SK-N-SH (cell line): ENCODE data around the gene VAMP5. TPM values are rescaled to one million over a fixed set of nuclear protein-coding genes. Genes with fewer than 3 reads are reported as not detected.
"Not testable (repeated sequence)": the region's sequence is repeated elsewhere in the genome, so short reads cannot be mapped to it uniquely, and the experiment has no call there.

Experiments
- CTCF ChIA-PET: fragments of 300-600, 350-600 bp; formaldehyde crosslinking; extraction: SDS; loops from one replicate; lab custom pipeline; 2021; lab: Yijun Ruan, JAX
- POLR2A ChIA-PET: fragments of 350-600 bp; sonication (Branson Sonifier 250); formaldehyde crosslinking; extraction: SDS; loops from one replicate; lab custom pipeline; 2020; ENCODE audit warnings: antibody characterized with exemption, inconsistent platforms; lab: Yijun Ruan, JAX
- DNase-seq: peaks from one replicate; pipeline ENCODE4 v3.0.0; 2012
- H2AFZ ChIP-seq: fragments of 200-600 bp; sonication (generic); 2 replicates; pipeline ENCODE4 v1.8.1; 2016; ENCODE audit warnings: antibody characterized with exemption, mild to moderate bottlenecking, low read depth
- H3F3A ChIP-seq: fragments of 200-600 bp; sonication (generic); replicated peaks from 2 replicates; pipeline ENCODE3; 2016; ENCODE audit warnings: antibody characterized with exemption, mild to moderate bottlenecking; ENCODE audit not compliant: insufficient read depth
- H3K27ac ChIP-seq, 2 experiments: fragments of 200-500 bp in 1 of 2; fragments of 200-600 bp in 1 of 2; sonication (Bioruptor generic) in 1 of 2; sonication (generic), shearing (Covaris generic) in 1 of 2; 2 replicates each; pipeline versions ENCODE4 v1.5.1 to v1.6.1; 2014 to 2016; ENCODE audit warnings: low read depth in 2 of 2, inconsistent platforms in 1 of 2, low read length in 1 of 2, mild to moderate bottlenecking in 1 of 2, mixed read lengths in 1 of 2
- H3K27me3 ChIP-seq: fragments of 200-600 bp; sonication (generic), shearing (Covaris generic); 2 replicates; pipeline ENCODE4 v1.6.1; 2016; ENCODE audit warnings: mixed run types; ENCODE audit not compliant: insufficient read depth
- H3K36me3 ChIP-seq, 2 experiments: fragments of 200-500 bp in 1 of 2; fragments of 200-600 bp in 1 of 2; sonication (Bioruptor generic) in 1 of 2; sonication (generic) in 1 of 2; replicated peaks in 1 of 2; 2 replicates each; pipeline versions ENCODE3 to v1.5.1; 2014 to 2016; ENCODE audit warnings: low read length in 1 of 2, mild to moderate bottlenecking in 1 of 2; ENCODE audit not compliant: insufficient read depth in 2 of 2, control insufficient read depth in 1 of 2
- H3K4me1 ChIP-seq, 2 experiments: fragments of 200-500 bp in 1 of 2; fragments of 200-600 bp in 1 of 2; sonication (Bioruptor generic) in 1 of 2; sonication (generic), shearing (Covaris generic) in 1 of 2; 2 replicates each; pipeline versions ENCODE4 v1.5.1 to v1.6.1; 2014 to 2016; ENCODE audit warnings: low read depth in 1 of 2, low read length in 1 of 2, mixed run types in 1 of 2; ENCODE audit not compliant: insufficient read depth in 2 of 2, control insufficient read depth in 1 of 2
- H3K4me2 ChIP-seq: fragments of 200-600 bp; sonication (generic), shearing (Covaris generic); 2 replicates; pipeline ENCODE4 v1.6.1; 2017; ENCODE audit warnings: mixed run types
- H3K4me3 ChIP-seq, 2 experiments: fragments of 200-500 bp in 1 of 2; fragments of 200-600 bp in 1 of 2; sonication (Bioruptor generic) in 1 of 2; sonication (generic), shearing (Covaris generic) in 1 of 2; 2 replicates each; pipeline versions ENCODE4 v1.5.1 to v1.8.1; 2014 to 2016; ENCODE audit warnings: low read depth in 2 of 2, inconsistent platforms in 1 of 2, low read length in 1 of 2, mild to moderate bottlenecking in 1 of 2, mixed read lengths in 1 of 2, moderate library complexity in 1 of 2
- H3K79me2 ChIP-seq: fragments of 200-600 bp; sonication (generic); 2 replicates; pipeline ENCODE4 v1.8.1; 2017; ENCODE audit warnings: mild to moderate bottlenecking; ENCODE audit not compliant: insufficient read depth
- H3K9ac ChIP-seq: fragments of 200-600 bp; sonication (generic); 2 replicates; pipeline ENCODE4 v1.6.1; 2017; ENCODE audit warnings: mixed run types
- H3K9me2 ChIP-seq: fragments of 200-600 bp; sonication (generic); 2 replicates; pipeline ENCODE4 v1.6.1; 2017; ENCODE audit warnings: mixed run types
- H3K9me3 ChIP-seq: fragments of 200-600 bp; sonication (generic); 2 replicates; pipeline ENCODE4 v1.6.1; 2017; ENCODE audit warnings: mixed run types, mild to moderate bottlenecking, moderate library complexity
- H4K20me1 ChIP-seq: fragments of 200-600 bp; sonication (generic); 2 replicates; pipeline ENCODE4 v1.6.1; 2017; ENCODE audit warnings: mild to moderate bottlenecking, mixed run types; ENCODE audit not compliant: insufficient read depth
- CTCF ChIP-seq: fragments of 200-600 bp; sonication (generic); IDR thresholded peaks from 2 replicates; pipeline ENCODE4 v1.6.1; 2017; ENCODE audit warnings: antibody characterized with exemption, mild to moderate bottlenecking, moderate library complexity
- ELF1 ChIP-seq: IDR thresholded peaks from 2 replicates; pipeline ENCODE4 v1.4.0; 2012
- EP300 ChIP-seq, 2 experiments: IDR thresholded peaks; 2 replicates each; pipeline versions ENCODE4 v1.4.0 to v1.6.1; 2012; ENCODE audit warnings: borderline replicate concordance in 1 of 2, low read depth in 1 of 2, low read length in 1 of 2
- FOSL2 ChIP-seq: IDR thresholded peaks from 2 replicates; pipeline ENCODE4 v1.4.0; 2012; ENCODE audit warnings: low read depth, mild to moderate bottlenecking, moderate library complexity, borderline replicate concordance
- FOXJ3 ChIP-seq: sonication (generic); formaldehyde crosslinking; IDR thresholded peaks from 2 replicates; pipeline ENCODE4 v1.5.1; 2020; ENCODE audit warnings: mild to moderate bottlenecking, missing genetic modification reagents
- GABPA ChIP-seq: IDR thresholded peaks from 2 replicates; pipeline ENCODE4 v1.4.0; 2012; ENCODE audit warnings: low read depth, mild to moderate bottlenecking
- JUND ChIP-seq: IDR thresholded peaks from 2 replicates; pipeline ENCODE4 v1.4.0; 2012
- MAX ChIP-seq: IDR thresholded peaks from 2 replicates; pipeline ENCODE4 v1.4.0; 2012; ENCODE audit warnings: low read depth
- MXI1 ChIP-seq: IDR thresholded peaks from 2 replicates; pipeline ENCODE4 v1.6.1; 2012; ENCODE audit warnings: mild to moderate bottlenecking, low read depth, low read length, improper control_type of control experiment
- NRF1 ChIP-seq: IDR thresholded peaks from 2 replicates; pipeline ENCODE4 v1.6.1; 2012; ENCODE audit warnings: low read depth, mild to moderate bottlenecking, low read length
- RAD21 ChIP-seq: IDR thresholded peaks from 2 replicates; pipeline ENCODE4 v1.6.1; 2012; ENCODE audit warnings: mild to moderate bottlenecking, low read length
- RCOR1 ChIP-seq: fragments of 150-350 bp; IDR thresholded peaks from 2 replicates; pipeline ENCODE4 v1.6.1; 2017; ENCODE audit warnings: antibody characterized with exemption, low read length
- RXRA ChIP-seq: IDR thresholded peaks from 2 replicates; pipeline ENCODE4 v1.4.0; 2012; ENCODE audit warnings: low read depth, mild to moderate bottlenecking, borderline replicate concordance
- SIN3A ChIP-seq: IDR thresholded peaks from 2 replicates; pipeline ENCODE4 v1.6.1; 2012; ENCODE audit warnings: low read depth, mild to moderate bottlenecking, low read length, moderate library complexity, borderline replicate concordance
- TAF1 ChIP-seq: IDR thresholded peaks from 2 replicates; pipeline ENCODE4 v1.6.1; 2012; ENCODE audit warnings: low read depth, mild to moderate bottlenecking, low read length, moderate library complexity, borderline replicate concordance
- TCF12 ChIP-seq: IDR thresholded peaks from 2 replicates; pipeline ENCODE4 v1.4.0; 2012
- TEAD4 ChIP-seq: IDR thresholded peaks from 2 replicates; pipeline ENCODE4 v1.4.0; 2012; ENCODE audit warnings: mild to moderate bottlenecking, borderline replicate concordance; ENCODE audit not compliant: insufficient read depth
- USF1 ChIP-seq: IDR thresholded peaks from 2 replicates; pipeline ENCODE4 v1.4.0; 2012; ENCODE audit warnings: low read depth, borderline replicate concordance
- YY1 ChIP-seq: IDR thresholded peaks from 2 replicates; pipeline ENCODE4 v1.4.0; 2012; ENCODE audit warnings: low read depth, mild to moderate bottlenecking
- ZBTB33 ChIP-seq: IDR thresholded peaks from 2 replicates; pipeline ENCODE4 v1.4.0; 2012; ENCODE audit warnings: low read depth, borderline replicate concordance
- WGBS: methylation state at CpG from one replicate; pipeline ENCODE4 v1.1.6; 2017; ENCODE audit warnings: low lambda C conversion rate; 5-methylcytosine and 5-hydroxymethylcytosine counted together
- polyA plus RNA-seq, 3 experiments: library from polyadenylated mRNA; depleted of rRNA; stranded (reverse); fragments of >200 nt; gene quantifications; 2 replicates each; pipeline ENCODE4 v1.2.3, GENCODE V29; 2012

The VAMP5 gene
- polyA plus RNA-seq, 1 of the 3 experiments (the other 2 are of a cell fraction): 12.0 TPM

- TF ChIP-seq ZBTB33: no peak
- TF ChIP-seq CTCF: peak; percentile 41
- TF ChIP-seq TAF1: no peak
- no peak for TF ChIP-seq RCOR1
- no peak for TF ChIP-seq FOXJ3 (CRISPR knock-in tag)
- peak; percentile 81; the same call in 1 of the 2 replicates for TF ChIP-seq MXI1
- TF ChIP-seq EP300 (IDR thresholded peaks at IDR 0.05; ENCODE audit: borderline replicate concordance in 1 of 2, low read depth in 1 of 2, low read length in 1 of 2): no peak
- TF ChIP-seq GABPA: peak; percentile 48
- TF ChIP-seq SIN3A: peak; percentile 89; the same call in 1 of the 2 replicates
- TF ChIP-seq USF1: peak; percentile 86
- no peak for TF ChIP-seq TEAD4
- peak; percentile 43; the same call in 1 of the 2 replicates for TF ChIP-seq NRF1
- no peak for TF ChIP-seq RXRA
- no peak for TF ChIP-seq TCF12
- TF ChIP-seq RAD21: no peak
- no peak for TF ChIP-seq JUND
- peak; percentile 79 for TF ChIP-seq MAX
- no peak for TF ChIP-seq FOSL2
- no peak; the same call in 1 of the 2 replicates for TF ChIP-seq YY1
- TF ChIP-seq ELF1: 0 out of 2 replicates have a peak, but pooled peaks have one; percentile 12
Measured at GRCh38 chr2:85602476-85603234, 18.4 kb downstream of the VAMP5 start, which contains the start of gene TMEM150A (continued).

- DNase-seq, H3K27ac ChIP-seq, H3K27me3 ChIP-seq, H3K9me3 ChIP-seq, H3K4me3 ChIP-seq, H3K9ac ChIP-seq, H2AFZ ChIP-seq, H3K9me2 ChIP-seq, H4K20me1 ChIP-seq: not testable (repeated sequence)
- 64% methylated on average over 3 of the region's 3 CpGs for WGBS
- H3K4me1 ChIP-seq: peaks cover 6 to 22% of the 10 kb centered on the region in 2 experiments; a peak in 2 of 4 replicates
- ChIA-PET POLR2A (interaction anchor here (1.9 kb wide), 1 partner anchor 9 kb away, joined by 7 read pairs; the partner anchor contains the start of gene RNF181), CTCF (interaction anchor here (0.5 to 3.0 kb wide), 3 partner anchors 33 to 183 kb away, joined by 3 to 12 read pairs (median 4); no protein-coding TSS in a partner anchor)
- peaks cover 26% of the 10 kb centered on the region for H3K79me2 ChIP-seq
- peak overlapping the region; percentile 96 for H3K4me2 ChIP-seq
- H3F3A ChIP-seq: peaks cover 26% of the 10 kb centered on the region
- H3K36me3 ChIP-seq: peaks cover 15 to 36% of the 10 kb centered on the region in 2 experiments
Measured at GRCh38 chr2:85604133-85604444, 19.9 kb downstream of the VAMP5 start.
